SK-MEL-5 (cell line): Measurements from ENCODE around the gene OPN5. TPM values are rescaled to one million over a fixed set of nuclear protein-coding genes. Genes with fewer than 3 reads are reported as not detected.
"Not testable (repeated sequence)": the region's sequence is repeated elsewhere in the genome, so short reads cannot be mapped to it uniquely, and the experiment has no call there.

Source experiments
- DNase-seq: peaks from one replicate; pipeline ENCODE4 v3.0.0-alpha.2; 2016; ENCODE audit warnings: low read depth, low spot score
- in situ Hi-C: cut with HindIII; loops from 2 replicates; pipeline ENCODE4 v1.10.0; 2016; ENCODE audit warnings: low sequenced_read_pairs, high pct_unique_total_duplicates, low pct_unique_long_range_greater_than_20kb
- polyA plus RNA-seq, 2 experiments: library from polyadenylated mRNA; depleted of rRNA; stranded (reverse); fragments of >200 nt; gene quantifications; 2 replicates each; pipeline ENCODE4 v1.2.3, GENCODE V29; 2015
- total RNA-seq: library from RNA; depleted of rRNA; stranded (reverse); fragments of >200 nt; shearing (Covaris generic); gene quantifications from 2 replicates; pipeline ENCODE4 v1.2.3, GENCODE V29; 2014; rRNA removed

The OPN5 gene
- not detected in 2 replicates for total RNA-seq
- polyA plus RNA-seq (2015; cell fraction: cytosol; rRNA removed): not detected in 2 replicates
- polyA plus RNA-seq (2015; cell fraction: nucleus; rRNA removed): 0.09 and 0.32 TPM in 2 replicates

- DNase-seq: no peak
- in situ Hi-C loops: no loop called here
These were observed at the start of gene OPN5 for GRCh38 chr6:47781732-47782131. OPN5 (plus strand) TSS chr6:47782032; CDS start chr6:47782067, 35 bp downstream.

GRCh38 chr6:47733879-47734558 lies 47.8 kb upstream of the OPN5 start:
- in situ Hi-C loops: no loop called here
- DNase-seq: peak; percentile 60

GRCh38 chr6:47734831-47735481 lies 46.9 kb upstream of the OPN5 start:
- in situ Hi-C loops: no loop called here
- DNase-seq: no peak

- in situ Hi-C loops: no loop called here
- DNase-seq: no peak
These were observed 45.6 kb upstream of the OPN5 start for GRCh38 chr6:47736083-47736700.

GRCh38 chr6:47737406-47737805 lies 44.4 kb upstream of the OPN5 start:
- DNase-seq: no peak
- in situ Hi-C loops: no loop called here

GRCh38 chr6:47740714-47741113 lies 41.1 kb upstream of the OPN5 start:
- no peak for DNase-seq
- in situ Hi-C loops: no loop called here

GRCh38 chr6:47741807-47742206 lies 40.0 kb upstream of the OPN5 start:
- DNase-seq: no peak
- in situ Hi-C loops: no loop called here

GRCh38 chr6:47743744-47744143 lies 38.1 kb upstream of the OPN5 start:
- no peak for DNase-seq
- in situ Hi-C loops: no loop called here

- DNase-seq, in situ Hi-C loops: not testable (repeated sequence)
These were observed 36.6 kb upstream of the OPN5 start for GRCh38 chr6:47745269-47745668.

- in situ Hi-C loops: no loop called here
- no peak for DNase-seq
These were observed 32.1 kb upstream of the OPN5 start for GRCh38 chr6:47749757-47750156.

GRCh38 chr6:47752801-47753200 lies 29.0 kb upstream of the OPN5 start:
- in situ Hi-C loops: no loop called here
- DNase-seq: no peak

- DNase-seq: no peak
- in situ Hi-C loops: no loop called here
These were observed 22.5 kb upstream of the OPN5 start for GRCh38 chr6:47759364-47759763.

GRCh38 chr6:47762502-47762901 lies 19.3 kb upstream of the OPN5 start:
- no peak for DNase-seq
- in situ Hi-C loops: no loop called here

GRCh38 chr6:47766445-47766844 lies 15.4 kb upstream of the OPN5 start:
- no peak for DNase-seq
- in situ Hi-C loops: no loop called here

- DNase-seq: no peak
- in situ Hi-C loops: no loop called here
These were observed 14.7 kb upstream of the OPN5 start for GRCh38 chr6:47767102-47767501.

GRCh38 chr6:47769982-47770381 lies 11.8 kb upstream of the OPN5 start:
- no peak for DNase-seq
- in situ Hi-C loops: no loop called here

GRCh38 chr6:47772359-47772758 lies 9.5 kb upstream of the OPN5 start:
- DNase-seq: no peak
- in situ Hi-C loops: no loop called here

- in situ Hi-C loops: no loop called here
- no peak for DNase-seq
These were observed 8.8 kb upstream of the OPN5 start for GRCh38 chr6:47773005-47773404.
